ENCODE measurements around the gene GABRR2.

The GABRR2 gene

GRCh38 chr6:89302195-89302770 is 12.8 kb downstream of the GABRR2 start:
- Histone ChIP-seq H3K27me3 (replicated peaks) (peaks cover 12% of the 10 kb centered on the region), H3K36me3 (replicated peaks) (no peaks in the 10 kb centered on the region), H3K27ac (no peak overlapping the region), H3K4me3 (ENCODE audit: low read depth, low read length) (no peak overlapping the region)
- in situ Hi-C loops (cut with HindIII; ENCODE audit: low pct_ligation_motif_present, low sequenced_read_pairs), result no loop called here
- no peak for TF ChIP-seq CTCF (IDR thresholded peaks at IDR 0.05; ENCODE audit: low read depth, low read length, missing control alignments)
- DNase-seq, result no peak

GRCh38 chr6:89301586-89302194 is 13.4 kb downstream of the GABRR2 start:
- Histone ChIP-seq H3K27ac (no peak overlapping the region), H3K36me3 (replicated peaks) (no peaks in the 10 kb centered on the region), H3K4me3 (ENCODE audit: low read depth, low read length) (no peak overlapping the region), H3K27me3 (replicated peaks) (peaks cover 11% of the 10 kb centered on the region)
- DNase-seq, result no peak
- in situ Hi-C loops (cut with HindIII; ENCODE audit: low pct_ligation_motif_present, low sequenced_read_pairs), result no loop called here
- no peak for TF ChIP-seq CTCF (IDR thresholded peaks at IDR 0.05; ENCODE audit: low read depth, low read length, missing control alignments)

- Histone ChIP-seq H3K27ac (no peak overlapping the region), H3K27me3 (replicated peaks) (peaks cover 19% of the 10 kb centered on the region), H3K4me3 (ENCODE audit: low read depth, low read length) (no peak overlapping the region), H3K36me3 (replicated peaks) (no peaks in the 10 kb centered on the region)
- no peak for DNase-seq
- in situ Hi-C loops (cut with HindIII; ENCODE audit: low pct_ligation_motif_present, low sequenced_read_pairs), result no loop called here
- TF ChIP-seq CTCF (IDR thresholded peaks at IDR 0.05; ENCODE audit: low read depth, low read length, missing control alignments), result peak; percentile 44
These were observed 15.6 kb downstream of the GABRR2 start for GRCh38 chr6:89299466-89299850.

- TF ChIP-seq CTCF (IDR thresholded peaks at IDR 0.05; ENCODE audit: low read depth, low read length, missing control alignments), result no peak
- no peak overlapping the region for H3K4me3 ChIP-seq (ENCODE audit: low read depth, low read length)
- DNase-seq, result peak; percentile 15
- in situ Hi-C loops (cut with HindIII; ENCODE audit: low pct_ligation_motif_present, low sequenced_read_pairs), result no loop called here
- H3K36me3 ChIP-seq (replicated peaks), result no peaks in the 10 kb centered on the region
- peaks cover 19% of the 10 kb centered on the region for H3K27me3 ChIP-seq (replicated peaks)
- H3K27ac ChIP-seq, result no peak overlapping the region
These were observed 16.2 kb downstream of the GABRR2 start for GRCh38 chr6:89298680-89299465.

GRCh38 chr6:89297695-89298351 is 17.3 kb downstream of the GABRR2 start:
- DNase-seq, result peak; percentile 97
- in situ Hi-C loops (cut with HindIII; ENCODE audit: low pct_ligation_motif_present, low sequenced_read_pairs), result no loop called here
- Histone ChIP-seq H3K27ac (no peak overlapping the region), H3K36me3 (replicated peaks) (no peaks in the 10 kb centered on the region), H3K4me3 (ENCODE audit: low read depth, low read length) (no peak overlapping the region), H3K27me3 (replicated peaks) (peaks cover 19% of the 10 kb centered on the region)
- no peak for TF ChIP-seq CTCF (IDR thresholded peaks at IDR 0.05; ENCODE audit: low read depth, low read length, missing control alignments)
